Astrocyte of the hippocampus (primary cell): ENCODE results near the gene FAM3D.

Source experiments
- DNase-seq: peaks from one replicate; pipeline ENCODE4 v3.0.0; 2011; ENCODE audit warnings: low read depth, low spot score

The FAM3D gene

GRCh38 chr3:58594117-58594516 is 72.5 kb downstream of the FAM3D start:
- no peak for DNase-seq

GRCh38 chr3:58591517-58592510 is 74.8 kb downstream of the FAM3D start:
- peak; percentile 17 for DNase-seq

GRCh38 chr3:58588030-58588614 is 78.5 kb downstream of the FAM3D start:
- DNase-seq: peak; percentile 69

- no peak for DNase-seq
Observed at GRCh38 chr3:58586776-58587192, 79.8 kb downstream of the FAM3D start.

GRCh38 chr3:58585994-58586393 is 80.6 kb downstream of the FAM3D start:
- peak; percentile 49 for DNase-seq

- peak; percentile 89 for DNase-seq
Observed at GRCh38 chr3:58585005-58585786, 81.4 kb downstream of the FAM3D start.

- no peak for DNase-seq
Observed at GRCh38 chr3:58584690-58585004, 81.9 kb downstream of the FAM3D start.
